ENCODE results near the gene JPH3. TPM values are rescaled to one million over a fixed set of nuclear protein-coding genes. Genes with fewer than 3 reads are reported as not detected.

JPH3 gene
- total RNA-seq, 1 experiment from 2014 or later: not detected

GRCh38 chr16:87686697-87687096 lies 84.4 kb downstream of the JPH3 start:
- H3K9me3 ChIP-seq (ENCODE audit: insufficient read depth, low read depth): no peaks in the 10 kb centered on the region
- POLR2A ChIA-PET (ENCODE audit: unreplicated experiment): no interaction called here
- CTCF ChIA-PET: interaction anchor here (0.9 kb wide), 1 partner anchor 426 kb away, joined by 3 read pairs; no protein-coding TSS in a partner anchor
- no TSS peak for BruUV-seq (replicated peaks)
- no peak overlapping the region for H2AFZ ChIP-seq
- intact Hi-C loops (cut with micrococcal nuclease; ENCODE audit: unreplicated experiment): no loop called here
- no peaks in the 10 kb centered on the region for H3K4me1 ChIP-seq (replicated peaks; ENCODE audit: insufficient read depth)
- peaks cover 66% of the 10 kb centered on the region for H3K27me3 ChIP-seq (ENCODE audit: insufficient read depth, low read depth)
- DNase-seq: no peak
- no peak overlapping the region for H3K4me2 ChIP-seq
- no peak overlapping the region for H3K4me3 ChIP-seq
- H3F3A ChIP-seq (ENCODE audit: insufficient read depth, low read depth): no peaks in the 10 kb centered on the region
- TF ChIP-seq CTCF (conservative IDR thresholded peaks at IDR 0.05) (no peak), EZH2 (IDR thresholded peaks at IDR 0.05; ENCODE audit: low read depth) (no peak)
- no peaks in the 10 kb centered on the region for H3K9me2 ChIP-seq (ENCODE audit: insufficient read depth)
- H3K36me3 ChIP-seq (ENCODE audit: low read depth): no peaks in the 10 kb centered on the region
- H3K27ac ChIP-seq: no peak overlapping the region
- H4K20me1 ChIP-seq (ENCODE audit: insufficient read depth): peaks cover 7% of the 10 kb centered on the region; the same call in 1 of the 2 replicates
- no peaks in the 10 kb centered on the region for H3K79me2 ChIP-seq (ENCODE audit: low read depth)

GRCh38 chr16:87687126-87687910 lies 85.0 kb downstream of the JPH3 start:
- TF ChIP-seq CTCF (conservative IDR thresholded peaks at IDR 0.05) (no peak), EZH2 (IDR thresholded peaks at IDR 0.05; ENCODE audit: low read depth) (no peak)
- no peak overlapping the region for H3K4me2 ChIP-seq
- ChIA-PET CTCF (interaction anchor here (0.9 kb wide), 1 partner anchor 427 kb away, joined by 3 read pairs; no protein-coding TSS in a partner anchor), POLR2A (ENCODE audit: unreplicated experiment) (no interaction called here)
- peaks cover 66% of the 10 kb centered on the region for H3K27me3 ChIP-seq (ENCODE audit: insufficient read depth, low read depth)
- no peak for DNase-seq
- intact Hi-C loops (cut with micrococcal nuclease; ENCODE audit: unreplicated experiment): no loop called here
- no peak overlapping the region for H2AFZ ChIP-seq
- BruUV-seq (replicated peaks): no TSS peak
- no peaks in the 10 kb centered on the region for H3K36me3 ChIP-seq (ENCODE audit: low read depth)
- no peak overlapping the region for H3K4me3 ChIP-seq
- no peaks in the 10 kb centered on the region for H3K79me2 ChIP-seq (ENCODE audit: low read depth)
- H3K9me3 ChIP-seq (ENCODE audit: insufficient read depth, low read depth): no peaks in the 10 kb centered on the region
- H3F3A ChIP-seq (ENCODE audit: insufficient read depth, low read depth): no peaks in the 10 kb centered on the region
- no peaks in the 10 kb centered on the region for H3K9me2 ChIP-seq (ENCODE audit: insufficient read depth)
- H4K20me1 ChIP-seq (ENCODE audit: insufficient read depth): peaks cover 13% of the 10 kb centered on the region; the same call in 1 of the 2 replicates
- no peaks in the 10 kb centered on the region for H3K4me1 ChIP-seq (replicated peaks; ENCODE audit: insufficient read depth)
- H3K27ac ChIP-seq: no peak overlapping the region

GRCh38 chr16:87687998-87688529 lies 85.8 kb downstream of the JPH3 start:
- H2AFZ ChIP-seq: no peak overlapping the region
- no peaks in the 10 kb centered on the region for H3K36me3 ChIP-seq (ENCODE audit: low read depth)
- no peaks in the 10 kb centered on the region for H3K9me2 ChIP-seq (ENCODE audit: insufficient read depth)
- POLR2A ChIA-PET (ENCODE audit: unreplicated experiment): no interaction called here
- no peaks in the 10 kb centered on the region for H3K4me1 ChIP-seq (replicated peaks; ENCODE audit: insufficient read depth)
- DNase-seq: no peak
- no peaks in the 10 kb centered on the region for H3F3A ChIP-seq (ENCODE audit: insufficient read depth, low read depth)
- H4K20me1 ChIP-seq (ENCODE audit: insufficient read depth): peaks cover 21% of the 10 kb centered on the region; the same call in 1 of the 2 replicates
- no TSS peak for BruUV-seq (replicated peaks)
- no peak overlapping the region for H3K27ac ChIP-seq
- no peak for TF ChIP-seq EZH2 (IDR thresholded peaks at IDR 0.05; ENCODE audit: low read depth)
- intact Hi-C loops (cut with micrococcal nuclease; ENCODE audit: unreplicated experiment): no loop called here
- CTCF ChIA-PET: no interaction called here
- no peaks in the 10 kb centered on the region for H3K79me2 ChIP-seq (ENCODE audit: low read depth)
- H3K9me3 ChIP-seq (ENCODE audit: insufficient read depth, low read depth): no peaks in the 10 kb centered on the region
- H3K27me3 ChIP-seq (ENCODE audit: insufficient read depth, low read depth): peaks cover 60% of the 10 kb centered on the region
- no peak overlapping the region for H3K4me3 ChIP-seq
- no peak overlapping the region for H3K4me2 ChIP-seq
